ENCODE results near the gene SAMD7.

GRCh38 chr3:169980055-169980454 lies 68.7 kb downstream of the SAMD7 start:
- no peak for TF ChIP-seq CTCF (IDR thresholded peaks at IDR 0.05)
- TF ChIP-seq POLR2A (IDR thresholded peaks at IDR 0.05) = no peak
